Activated CD4-positive, alpha-beta memory T cell treated with anti-CD3 and anti-CD28 coated beads, Interleukin-2, amount 10 ng/mL, durations not matched to agents 7 days and 5 days (primary cell): ENCODE data around the gene FHL3. TPM values are rescaled to one million over a fixed set of nuclear protein-coding genes. Genes with fewer than 3 reads are reported as not detected.
"Not testable (repeated sequence)": the region's sequence is repeated elsewhere in the genome, so short reads cannot be mapped to it uniquely, and the experiment has no call there.

Source experiments
- CTCF ChIA-PET: fragments of 350-600 bp; sonication (Branson Sonifier 250); formaldehyde crosslinking; loops from one replicate; lab custom pipeline; 2021; ENCODE audit warnings: antibody characterized with exemption, inconsistent platforms; lab: Charles Lee
- POLR2A ChIA-PET: fragments of 350-600 bp; sonication (Branson Sonifier 250); formaldehyde crosslinking; loops from one replicate; lab custom pipeline; 2021; ENCODE audit warnings: antibody characterized with exemption; lab: Charles Lee
- DNase-seq: peaks from one replicate; pipeline ENCODE4 v3.0.0-alpha.2; 2020
- H3K27ac Mint-ChIP-seq: one replicate; pipeline ENCODE4 v1.8.0; 2021; ENCODE audit warnings: mild to moderate bottlenecking, mixed read lengths
- H3K27me3 Mint-ChIP-seq: one replicate; pipeline ENCODE4 v1.8.0; 2021; ENCODE audit warnings: mixed read lengths
- H3K36me3 Mint-ChIP-seq: one replicate; pipeline ENCODE4 v1.8.0; 2021; ENCODE audit warnings: low read depth, mixed read lengths
- H3K4me1 Mint-ChIP-seq: one replicate; pipeline ENCODE4 v1.8.0; 2021; ENCODE audit warnings: mixed read lengths
- H3K4me3 Mint-ChIP-seq: one replicate; pipeline ENCODE4 v1.8.0; 2021; ENCODE audit warnings: mild to moderate bottlenecking, mixed read lengths
- H3K9me3 Mint-ChIP-seq: one replicate; pipeline ENCODE4 v1.8.0; 2021; ENCODE audit warnings: mixed read lengths
- total RNA-seq, 2 experiments: library from RNA; stranded (reverse); gene quantifications; one replicate each; pipeline ENCODE4 v1.2.3, GENCODE V29; 2021

Gene FHL3
- total RNA-seq, 2 experiments from 2014 or later = 9.1 to 9.8 TPM

GRCh38 chr1:37994886-37995566 is 10.3 kb downstream of the FHL3 start:
- Mint-ChIP-seq H3K36me3 (peaks cover 7% of the 10 kb centered on the region), H3K9me3 (no peaks in the 10 kb centered on the region), H3K27me3 (no peaks in the 10 kb centered on the region), H3K4me1 (peaks cover 31% of the 10 kb centered on the region), H3K27ac (peak overlapping the region; percentile 68), H3K4me3 (peak overlapping the region; percentile 52)
- ChIA-PET POLR2A (interaction anchor here (0.9 to 2.6 kb wide), 4 partner anchors 8 to 18 kb away, joined by 3 to 15 read pairs (median 6); no protein-coding TSS in a partner anchor), CTCF (interaction anchor here (1.7 to 3.0 kb wide), 3 partner anchors 14 to 24 kb away, joined by 6 to 10 read pairs (median 7); partner anchors contain the start of gene UTP11)
- DNase-seq = no peak

GRCh38 chr1:37989361-37989930 is 15.9 kb downstream of the FHL3 start:
- H3K4me1 Mint-ChIP-seq = peaks cover 23% of the 10 kb centered on the region
- no peaks in the 10 kb centered on the region for H3K9me3 Mint-ChIP-seq
- ChIA-PET CTCF (interaction anchor here (0.6 to 3.1 kb wide), 10 partner anchors 13 to 143 kb away, joined by 3 to 39 read pairs (median 6); partner anchors contain the start of genes MTF1, POU3F1 and UTP11), POLR2A (interaction anchor here (0.6 to 3.5 kb wide), 13 partner anchors 9 to 870 kb away, joined by 3 to 28 read pairs (median 4); partner anchors contain the start of genes C1orf122, RRAGC and UTP11)
- peaks cover 26% of the 10 kb centered on the region for H3K36me3 Mint-ChIP-seq
- peak overlapping the region; percentile 87 for H3K27ac Mint-ChIP-seq
- H3K4me3 Mint-ChIP-seq = peak overlapping the region; percentile 89
- H3K27me3 Mint-ChIP-seq = no peaks in the 10 kb centered on the region
- DNase-seq = peak; percentile 53

- no peaks in the 10 kb centered on the region for H3K9me3 Mint-ChIP-seq
- CTCF ChIA-PET = no interaction called here
- H3K27ac Mint-ChIP-seq = no peak overlapping the region
- H3K27me3 Mint-ChIP-seq = no peaks in the 10 kb centered on the region
- DNase-seq = no peak
- peaks cover 32% of the 10 kb centered on the region for H3K36me3 Mint-ChIP-seq
- no peak overlapping the region for H3K4me3 Mint-ChIP-seq
- H3K4me1 Mint-ChIP-seq = peaks cover 20% of the 10 kb centered on the region
- POLR2A ChIA-PET = no interaction called here
Observed at GRCh38 chr1:37987679-37988078, 17.6 kb downstream of the FHL3 start.

GRCh38 chr1:37983546-37983945 is 21.8 kb downstream of the FHL3 start:
- no peaks in the 10 kb centered on the region for H3K9me3 Mint-ChIP-seq
- H3K27me3 Mint-ChIP-seq = no peaks in the 10 kb centered on the region
- H3K4me1 Mint-ChIP-seq = peaks cover 13% of the 10 kb centered on the region
- ChIA-PET POLR2A (no interaction called here), CTCF (no interaction called here)
- H3K4me3 Mint-ChIP-seq = no peak overlapping the region
- no peak overlapping the region for H3K27ac Mint-ChIP-seq
- no peak for DNase-seq
- peaks cover 66% of the 10 kb centered on the region for H3K36me3 Mint-ChIP-seq

GRCh38 chr1:37978541-37978940 is 26.8 kb downstream of the FHL3 start:
- H3K36me3 Mint-ChIP-seq = peaks cover 71% of the 10 kb centered on the region
- DNase-seq = no peak
- CTCF ChIA-PET = interaction anchor here (0.9 kb wide), 1 partner anchor 12 kb away, joined by 4 read pairs; no protein-coding TSS in a partner anchor
- H3K9me3 Mint-ChIP-seq = no peaks in the 10 kb centered on the region
- peaks cover 4% of the 10 kb centered on the region for H3K4me1 Mint-ChIP-seq
- H3K27ac Mint-ChIP-seq = no peak overlapping the region
- no peaks in the 10 kb centered on the region for H3K27me3 Mint-ChIP-seq
- H3K4me3 Mint-ChIP-seq = no peak overlapping the region
- POLR2A ChIA-PET = no interaction called here

- POLR2A ChIA-PET, DNase-seq, H3K27ac Mint-ChIP-seq, H3K27me3 Mint-ChIP-seq, H3K9me3 Mint-ChIP-seq, H3K4me3 Mint-ChIP-seq: not testable (repeated sequence)
- peaks cover 82% of the 10 kb centered on the region for H3K36me3 Mint-ChIP-seq
- H3K4me1 Mint-ChIP-seq = peaks cover 20% of the 10 kb centered on the region
- CTCF ChIA-PET = interaction anchor here (0.6 kb wide), 1 partner anchor 12 kb away, joined by 4 read pairs; no protein-coding TSS in a partner anchor
Observed at GRCh38 chr1:37975083-37975482, 30.2 kb downstream of the FHL3 start.

GRCh38 chr1:37974567-37974966 is 30.7 kb downstream of the FHL3 start:
- H3K4me1 Mint-ChIP-seq = peaks cover 20% of the 10 kb centered on the region
- POLR2A ChIA-PET = interaction anchor here (0.7 kb wide), 1 partner anchor 28 kb away, joined by 3 read pairs; the partner anchor contains the start of gene INPP5B
- CTCF ChIA-PET = no interaction called here
- H3K4me3 Mint-ChIP-seq = no peak overlapping the region
- no peaks in the 10 kb centered on the region for H3K9me3 Mint-ChIP-seq
- no peaks in the 10 kb centered on the region for H3K27me3 Mint-ChIP-seq
- H3K36me3 Mint-ChIP-seq = peaks cover 82% of the 10 kb centered on the region
- no peak for DNase-seq
- H3K27ac Mint-ChIP-seq = no peak overlapping the region

GRCh38 chr1:37973684-37974083 is 31.6 kb downstream of the FHL3 start:
- POLR2A ChIA-PET = interaction anchor here (1.7 kb wide), 1 partner anchor 15 kb away, joined by 3 read pairs; no protein-coding TSS in a partner anchor
- peaks cover 20% of the 10 kb centered on the region for H3K4me1 Mint-ChIP-seq
- H3K27me3 Mint-ChIP-seq, H3K4me3 Mint-ChIP-seq, H3K27ac Mint-ChIP-seq, H3K9me3 Mint-ChIP-seq, DNase-seq, CTCF ChIA-PET: not testable (repeated sequence)
- peaks cover 81% of the 10 kb centered on the region for H3K36me3 Mint-ChIP-seq

- no peak for DNase-seq
- H3K27ac Mint-ChIP-seq = no peak overlapping the region
- no peaks in the 10 kb centered on the region for H3K9me3 Mint-ChIP-seq
- peaks cover 51% of the 10 kb centered on the region for H3K36me3 Mint-ChIP-seq
- ChIA-PET POLR2A (no interaction called here), CTCF (no interaction called here)
- no peaks in the 10 kb centered on the region for H3K4me1 Mint-ChIP-seq
- no peak overlapping the region for H3K4me3 Mint-ChIP-seq
- no peaks in the 10 kb centered on the region for H3K27me3 Mint-ChIP-seq
Observed at GRCh38 chr1:37965301-37965700, 40.0 kb downstream of the FHL3 start.

GRCh38 chr1:37964106-37964505 is 41.2 kb downstream of the FHL3 start:
- H3K27ac Mint-ChIP-seq, H3K4me3 Mint-ChIP-seq, H3K27me3 Mint-ChIP-seq, POLR2A ChIA-PET, H3K9me3 Mint-ChIP-seq, CTCF ChIA-PET, DNase-seq, H3K4me1 Mint-ChIP-seq: not testable (repeated sequence)
- peaks cover 49% of the 10 kb centered on the region for H3K36me3 Mint-ChIP-seq

GRCh38 chr1:37958690-37959089 is 46.6 kb downstream of the FHL3 start:
- Mint-ChIP-seq H3K4me3 (no peak overlapping the region), H3K9me3 (no peaks in the 10 kb centered on the region), H3K36me3 (peaks cover 37% of the 10 kb centered on the region), H3K4me1 (no peaks in the 10 kb centered on the region), H3K27me3 (no peaks in the 10 kb centered on the region), H3K27ac (no peak overlapping the region)
- ChIA-PET POLR2A (interaction anchor here (1.1 kb wide), 1 partner anchor 9 kb away, joined by 4 read pairs; no protein-coding TSS in a partner anchor), CTCF (no interaction called here)
- no peak for DNase-seq

GRCh38 chr1:37955685-37956084 is 49.6 kb downstream of the FHL3 start:
- H3K36me3 Mint-ChIP-seq = peaks cover 27% of the 10 kb centered on the region
- no peaks in the 10 kb centered on the region for H3K27me3 Mint-ChIP-seq
- no peaks in the 10 kb centered on the region for H3K9me3 Mint-ChIP-seq

GRCh38 chr1:37954316-37954971 is 50.9 kb downstream of the FHL3 start:
- POLR2A ChIA-PET = no interaction called here
- no peak for DNase-seq
- H3K27me3 Mint-ChIP-seq = no peaks in the 10 kb centered on the region
- peaks cover 19% of the 10 kb centered on the region for H3K36me3 Mint-ChIP-seq
- H3K4me1 Mint-ChIP-seq = no peaks in the 10 kb centered on the region
- H3K27ac Mint-ChIP-seq = no peak overlapping the region
- no peak overlapping the region for H3K4me3 Mint-ChIP-seq
- CTCF ChIA-PET = no interaction called here
- no peaks in the 10 kb centered on the region for H3K9me3 Mint-ChIP-seq

More at GRCh38 chr1:37955685-37956084, 49.6 kb downstream of the FHL3 start:
- POLR2A ChIA-PET = interaction anchor here (0.7 kb wide), 1 partner anchor 9 kb away, joined by 3 read pairs; the partner anchor contains the start of gene INPP5B
- Mint-ChIP-seq H3K4me1 (no peaks in the 10 kb centered on the region), H3K4me3 (no peak overlapping the region), H3K27ac (no peak overlapping the region)
- CTCF ChIA-PET = no interaction called here
- DNase-seq = no peak
